A549 (cell line): ENCODE measurements around the gene FAM13A. TPM values are rescaled to one million over a fixed set of nuclear protein-coding genes. Genes with fewer than 3 reads are reported as not detected.

Experiments
- ATAC-seq, 2 experiments: fragments of 200-7000 bp in 1 of 2; fragments of >200 bp in 1 of 2; cut with Nextera tagmentation in 1 of 2; cut with Tn5 transposase in 1 of 2; 3 replicates each; pipeline versions ENCODE4 v1.8.0 to v1.9.1; 2018 to 2020; ENCODE audit warnings: mild to moderate bottlenecking in 1 of 2, moderate library complexity in 1 of 2
- CTCF ChIA-PET: fragments of 300-600 bp; sonication (Branson Sonifier 250); formaldehyde crosslinking; extraction: SDS; loops from one replicate; lab custom pipeline; 2021; ENCODE audit warnings: antibody characterized with exemption, inconsistent platforms; lab: Yijun Ruan, JAX
- POLR2A ChIA-PET: fragments of 350-600 bp; formaldehyde crosslinking; extraction: SDS; loops from one replicate; lab custom pipeline; 2021; ENCODE audit warnings: antibody characterized with exemption, inconsistent platforms; lab: Yijun Ruan, JAX
- DNase-seq, 2 experiments: peaks; one replicate each; pipeline versions ENCODE4 v3.0.0 to v3.0.0-alpha.2; 2011 to 2016; ENCODE audit warnings: low read depth in 1 of 2, low spot score in 1 of 2
- FAIRE-seq: peaks from 2 replicates; lab custom pipeline; 2011; peaks lifted over from hg19 to GRCh38; lab: Jason Lieb, UNC
- H3K27ac ChIP-seq, 2 experiments: fragments of >200 bp; sonication (Bioruptor Twin); formaldehyde crosslinking; 3 replicates each; pipeline ENCODE4 v1.5.1; 2016 to 2017
- H3K4me1 ChIP-seq: fragments of >200 bp; sonication (Bioruptor Twin); formaldehyde crosslinking; 3 replicates; pipeline ENCODE4 v1.6.1; 2016
- H3K4me2 ChIP-seq: fragments of >200 bp; sonication (Bioruptor Twin); formaldehyde crosslinking; 3 replicates; pipeline ENCODE4 v1.6.1; 2016
- H3K4me3 ChIP-seq: fragments of >200 bp; sonication (Bioruptor Twin); formaldehyde crosslinking; 3 replicates; pipeline ENCODE4 v1.5.1; 2016
- H3K9me3 ChIP-seq: fragments of >200 bp; sonication (Bioruptor Twin); formaldehyde crosslinking; 3 replicates; pipeline ENCODE4 v1.6.1; 2016
- BHLHE40 ChIP-seq: IDR thresholded peaks from 2 replicates; pipeline ENCODE4 v1.6.1; 2012; ENCODE audit warnings: low read depth, low read length, inconsistent platforms
- CBX8 ChIP-seq: fragments of 200-600 bp; sonication (generic); IDR thresholded peaks from 2 replicates; pipeline ENCODE4 v1.6.1; 2016
- CHD2 ChIP-seq: fragments of 150-350 bp; IDR thresholded peaks from 2 replicates; pipeline ENCODE4 v1.6.1; 2014; ENCODE audit warnings: low read length; ENCODE audit not compliant: partially characterized antibody
- CHD4 ChIP-seq: fragments of 200-600 bp; sonication (generic); IDR thresholded peaks from 2 replicates; pipeline ENCODE4 v1.6.1; 2016; ENCODE audit warnings: antibody characterized with exemption, mild to moderate bottlenecking, borderline replicate concordance
- EHF ChIP-seq: fragments of 250-450 bp; sonication (Bioruptor Pico); IDR thresholded peaks from 2 replicates; pipeline ENCODE4 v1.5.0; 2020; ENCODE audit warnings: mild to moderate bottlenecking
- EHMT2 ChIP-seq: fragments of 200-600 bp; sonication (generic); IDR thresholded peaks from 2 replicates; pipeline ENCODE4 v1.6.1; 2016; ENCODE audit warnings: antibody characterized with exemption, low read depth, mild to moderate bottlenecking, moderate library complexity
- EP300 ChIP-seq, 2 experiments: fragments of >200 bp; sonication (Bioruptor Twin); formaldehyde crosslinking; IDR thresholded peaks; 2 replicates in 1 of 2; 3 replicates in 1 of 2; pipeline ENCODE4 v1.6.1; 2016 to 2017
- FOSL2 ChIP-seq, 2 experiments: fragments of 450-650 bp in 1 of 2; fragments of >200 bp in 1 of 2; sonication (Bioruptor Twin) in 1 of 2; formaldehyde crosslinking; IDR thresholded peaks; 2 replicates each; pipeline versions ENCODE4 v1.5.0 to v1.6.1; 2016 to 2020; ENCODE audit warnings: mild to moderate bottlenecking in 1 of 2, moderate library complexity in 1 of 2
- HDAC2 ChIP-seq: fragments of 200-600 bp; sonication (generic); IDR thresholded peaks from 2 replicates; pipeline ENCODE4 v1.6.1; 2016
- HEYL ChIP-seq: fragments of 250-450 bp; sonication (Bioruptor Pico); IDR thresholded peaks from 2 replicates; pipeline ENCODE4 v1.8.0; 2021; ENCODE audit warnings: mild to moderate bottlenecking, moderate library complexity
- HOXB5 ChIP-seq: fragments of 250-450 bp; sonication (Bioruptor Pico); IDR thresholded peaks from 2 replicates; pipeline ENCODE4 v1.5.0; 2020; ENCODE audit warnings: mild to moderate bottlenecking, moderate library complexity
- JUNB ChIP-seq: fragments of >200 bp; sonication (Bioruptor Twin); formaldehyde crosslinking; IDR thresholded peaks from 2 replicates; pipeline ENCODE4 v1.6.1; 2016
- MAFK ChIP-seq: fragments of 450-650 bp; IDR thresholded peaks from 2 replicates; pipeline ENCODE4 v1.6.1; 2014; ENCODE audit not compliant: partially characterized antibody
- MAZ ChIP-seq: fragments of 150-350 bp; IDR thresholded peaks from 2 replicates; pipeline ENCODE4 v1.6.1; 2014; ENCODE audit warnings: antibody characterized with exemption, low read depth, low read length, borderline replicate concordance
- NFE2L2 ChIP-seq: fragments of 150-350 bp; conservative IDR thresholded peaks from 2 replicates; pipeline ENCODE4 v1.6.1; 2014; ENCODE audit warnings: low read length
- NPAS2 ChIP-seq: fragments of 250-450 bp; sonication (Bioruptor Pico); IDR thresholded peaks from 2 replicates; pipeline ENCODE4 v1.8.0; 2022; ENCODE audit warnings: mild to moderate bottlenecking, moderate library complexity, borderline replicate concordance
- NR3C1 ChIP-seq: fragments of >200 bp; sonication (Bioruptor Twin); formaldehyde crosslinking; IDR thresholded peaks from 3 replicates; pipeline ENCODE4 v1.6.1; 2017
- POLR2A ChIP-seq: IDR thresholded peaks from 2 replicates; pipeline ENCODE4 v1.6.1; 2012; ENCODE audit warnings: mild to moderate bottlenecking, low read length
- POLR2AphosphoS2 ChIP-seq: conservative IDR thresholded peaks from 2 replicates; pipeline ENCODE4 v1.6.1; 2012; ENCODE audit warnings: low read length, improper control_type of control experiment, inconsistent platforms
- RNF2 ChIP-seq: fragments of 200-600 bp; sonication (generic); IDR thresholded peaks from 2 replicates; pipeline ENCODE4 v1.6.1; 2016; ENCODE audit warnings: low read depth, mild to moderate bottlenecking, antibody characterized with exemption, moderate library complexity, borderline replicate concordance
- SMC3 ChIP-seq: fragments of >200 bp; sonication (Bioruptor Twin); formaldehyde crosslinking; IDR thresholded peaks from 3 replicates; pipeline ENCODE4 v1.6.1; 2018; ENCODE audit warnings: inconsistent platforms
- ZFP36 ChIP-seq: fragments of 450-650 bp; IDR thresholded peaks from 2 replicates; pipeline ENCODE4 v1.6.1; 2014; ENCODE audit warnings: borderline replicate concordance; ENCODE audit not compliant: partially characterized antibody
- ZNF302 ChIP-seq: fragments of 250-450 bp; sonication (Bioruptor Pico); IDR thresholded peaks from 2 replicates; pipeline ENCODE4 v1.9.0; 2021; ENCODE audit warnings: inconsistent platforms, mild to moderate bottlenecking, moderate library complexity
- ZSCAN20 ChIP-seq: fragments of 250-450 bp; sonication (Bioruptor Pico); IDR thresholded peaks from 2 replicates; pipeline ENCODE4 v1.8.0; 2022; ENCODE audit warnings: mild to moderate bottlenecking, moderate library complexity
- WGBS: methylation state at CpG from one replicate; pipeline ENCODE4 v1.1.6; 2017; ENCODE audit errors: missing lambda C conversion rate; 5-methylcytosine and 5-hydroxymethylcytosine counted together
- polyA plus RNA-seq, 4 experiments: library from polyadenylated mRNA; depleted of rRNA in 3 of 4; stranded (reverse); fragments of >200 nt; fragmentation: RNase III in 1 of 4; extraction: RNeasy Plus Mini Kit Qiagen cat#74134 plus additional on column Dnase treatment in 1 of 4; gene quantifications; 2 replicates in 3 of 4; 3 replicates in 1 of 4; pipeline ENCODE4 v1.2.3, GENCODE V29; 2011 to 2017
- TF ChIP-seq, protein P1 (sequence below): fragments of 150-350 bp; IDR thresholded peaks from 2 replicates; pipeline ENCODE4 v1.6.1; 2014; ENCODE audit warnings: low read depth, mild to moderate bottlenecking, low read length
- TF ChIP-seq, protein P2 (sequence below): fragments of 250-450 bp; sonication (Bioruptor Pico); IDR thresholded peaks from 2 replicates; pipeline ENCODE4 v1.5.0; 2021; ENCODE audit warnings: mild to moderate bottlenecking, moderate library complexity, borderline replicate concordance

Gene FAM13A
- polyA plus RNA-seq, 2 of the 4 experiments (the other 2 are of a cell fraction) = 6.5 to 22.0 TPM

- ATAC-seq (no peak), FAIRE-seq (no peak), DNase-seq (no peak)
- CTCF ChIA-PET = no interaction called here
- 93% methylated on average over 3 of the region's 3 CpGs for WGBS
- Histone ChIP-seq H3K9me3 (no peaks in the 10 kb centered on the region), H3K27ac (no peak overlapping the region), H3K4me2 (no peak overlapping the region), H3K4me1 (0 out of 3 replicates have a peak, but pooled peaks cover 3% of the 10 kb centered on the region), H3K4me3 (no peak overlapping the region)
- POLR2A ChIA-PET = no interaction called here
- no peak for TF ChIP-seq POLR2AphosphoS2
- no peak for TF ChIP-seq RNF2
- TF ChIP-seq MAFK = no peak
- TF ChIP-seq CHD4 = no peak
- no peak for TF ChIP-seq NFE2L2
- TF ChIP-seq JUNB = no peak
- no peak for TF ChIP-seq BHLHE40
- TF ChIP-seq ZNF302 (CRISPR knock-in tag) = no peak
- no peak for TF ChIP-seq HEYL (CRISPR knock-in tag)
- TF ChIP-seq POLR2A = no peak
- no peak for TF ChIP-seq EP300 (IDR thresholded peaks at IDR 0.05)
Observed at GRCh38 chr4:88743696-88744095, 313.3 kb downstream of the FAM13A start.

DNA sequence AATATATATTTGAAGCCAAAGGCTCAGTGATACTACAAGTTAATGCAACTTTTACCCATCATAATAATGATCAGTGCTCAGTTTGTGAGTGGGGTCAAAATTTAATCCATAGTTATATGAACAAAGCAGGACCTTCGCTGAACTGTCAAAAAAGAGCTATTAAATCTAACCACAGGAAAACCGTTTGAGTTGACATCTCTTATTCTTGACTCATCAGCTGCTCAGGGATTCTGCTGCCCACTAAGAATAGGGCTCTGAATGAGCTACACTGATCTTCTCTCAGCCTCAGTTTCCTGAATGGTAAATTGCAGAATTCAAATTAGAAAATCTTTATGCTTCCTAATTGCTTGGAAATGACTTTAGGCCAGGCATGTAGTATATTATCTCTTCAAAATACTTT, 314.4 kb downstream of the FAM13A start:
- Histone ChIP-seq H3K9me3 (no peaks in the 10 kb centered on the region), H3K4me3 (no peak overlapping the region), H3K4me1 (0 out of 3 replicates have a peak, but pooled peaks cover 3% of the 10 kb centered on the region), H3K4me2 (no peak overlapping the region), H3K27ac (no peak overlapping the region)
- ATAC-seq (no peak), FAIRE-seq (no peak), DNase-seq (no peak)
- TF ChIP-seq ZFP36 (no peak), JUNB (no peak), HEYL (CRISPR knock-in tag) (no peak), HOXB5 (CRISPR knock-in tag) (no peak), POLR2A (no peak), BHLHE40 (no peak), ZNF302 (CRISPR knock-in tag) (no peak), CBX8 (no peak), HDAC2 (no peak), CHD2 (no peak), ZSCAN20 (no peak), NR3C1 (no peak), MAZ (no peak), EHMT2 (no peak), NPAS2 (no peak), SMC3 (no peak), FOSL2 (IDR thresholded peaks at IDR 0.05) (no peak), FOSL2 (CRISPR knock-in tag; IDR thresholded peaks at IDR 0.05) (no peak), EHF (CRISPR knock-in tag) (no peak)
- TF ChIP-seq, protein P1, sequence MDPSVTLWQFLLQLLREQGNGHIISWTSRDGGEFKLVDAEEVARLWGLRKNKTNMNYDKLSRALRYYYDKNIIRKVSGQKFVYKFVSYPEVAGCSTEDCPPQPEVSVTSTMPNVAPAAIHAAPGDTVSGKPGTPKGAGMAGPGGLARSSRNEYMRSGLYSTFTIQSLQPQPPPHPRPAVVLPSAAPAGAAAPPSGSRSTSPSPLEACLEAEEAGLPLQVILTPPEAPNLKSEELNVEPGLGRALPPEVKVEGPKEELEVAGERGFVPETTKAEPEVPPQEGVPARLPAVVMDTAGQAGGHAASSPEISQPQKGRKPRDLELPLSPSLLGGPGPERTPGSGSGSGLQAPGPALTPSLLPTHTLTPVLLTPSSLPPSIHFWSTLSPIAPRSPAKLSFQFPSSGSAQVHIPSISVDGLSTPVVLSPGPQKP = no peak
- TF ChIP-seq, protein P2, sequence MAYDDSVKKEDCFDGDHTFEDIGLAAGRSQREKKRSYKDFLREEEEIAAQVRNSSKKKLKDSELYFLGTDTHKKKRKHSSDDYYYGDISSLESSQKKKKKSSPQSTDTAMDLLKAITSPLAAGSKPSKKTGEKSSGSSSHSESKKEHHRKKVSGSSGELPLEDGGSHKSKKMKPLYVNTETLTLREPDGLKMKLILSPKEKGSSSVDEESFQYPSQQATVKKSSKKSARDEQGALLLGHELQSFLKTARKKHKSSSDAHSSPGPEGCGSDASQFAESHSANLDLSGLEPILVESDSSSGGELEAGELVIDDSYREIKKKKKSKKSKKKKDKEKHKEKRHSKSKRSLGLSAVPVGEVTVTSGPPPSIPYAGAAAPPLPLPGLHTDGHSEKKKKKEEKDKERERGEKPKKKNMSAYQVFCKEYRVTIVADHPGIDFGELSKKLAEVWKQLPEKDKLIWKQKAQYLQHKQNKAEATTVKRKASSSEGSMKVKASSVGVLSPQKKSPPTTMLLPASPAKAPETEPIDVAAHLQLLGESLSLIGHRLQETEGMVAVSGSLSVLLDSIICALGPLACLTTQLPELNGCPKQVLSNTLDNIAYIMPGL (CRISPR knock-in tag) = no peak
- 58% methylated on average over 2 of the region's 2 CpGs for WGBS
- CTCF ChIA-PET = no interaction called here
- POLR2A ChIA-PET = no interaction called here
